Measurements from ENCODE around the gene ACYP1.

The ACYP1 gene

DNA sequence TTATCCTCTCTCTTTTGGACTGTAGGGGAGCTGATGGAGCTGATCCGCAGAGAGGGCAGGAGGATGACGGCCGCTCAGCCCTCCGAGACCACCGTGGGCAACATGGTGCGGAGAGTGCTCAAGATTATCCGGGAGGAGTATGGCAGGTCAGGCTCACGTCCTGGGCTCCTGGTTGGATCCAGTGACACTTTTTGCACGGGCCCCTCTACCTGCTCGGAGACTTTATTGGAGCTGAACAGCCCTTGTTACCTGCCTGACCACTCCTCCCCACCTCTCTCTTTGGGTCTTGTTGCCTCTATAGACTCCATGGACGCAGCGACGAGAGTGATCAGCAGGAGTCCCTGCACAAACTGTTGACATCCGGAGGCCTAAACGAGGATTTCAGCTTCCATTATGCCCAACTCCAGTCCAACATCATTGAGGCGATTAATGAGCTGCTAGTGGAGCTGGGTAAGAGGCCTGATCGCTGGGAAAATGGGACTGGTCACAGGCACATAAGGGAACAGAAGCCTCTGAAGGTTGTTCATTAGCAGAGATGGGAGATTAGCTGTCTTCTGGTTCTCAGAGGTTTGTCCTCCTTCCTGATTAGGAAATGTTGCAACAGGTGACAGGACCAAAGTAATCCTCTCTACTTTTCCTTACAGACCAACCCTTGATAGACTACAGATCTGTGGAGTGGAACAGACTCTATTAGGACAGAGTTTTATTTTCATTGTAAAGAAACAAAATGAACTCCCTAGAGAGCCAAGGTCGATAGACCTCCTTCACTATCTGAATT is 60.4 kb downstream of the ACYP1 start:
- Histone ChIP-seq H3K4me3 (ENCODE audit: control insufficient read depth in 1 of 7, extremely low read depth in 1 of 7, insufficient read depth in 4 of 7, low read depth in 2 of 7, low read length in 6 of 7) (peak overlapping the region; percentile 37 to 96 (median 85)), H3K36me3 (ENCODE audit: control insufficient read depth in 4 of 4, insufficient read depth in 4 of 4, low read length in 3 of 4) (peaks cover 10 to 33% (median 29%) of the 10 kb centered on the region in 4 experiments), H3K27me3 (replicated peaks in 2 of 5; ENCODE audit: control insufficient read depth in 4 of 5, insufficient read depth in 5 of 5, low read length in 4 of 5) (no peaks in the 10 kb centered on the region), H3K27ac (ENCODE audit: insufficient read depth in 1 of 2, low read depth in 1 of 2, low read length in 2 of 2, poor library complexity in 1 of 2, severe bottlenecking in 2 of 2) (peak overlapping the region; percentile 72 to 88), H3K4me1 (ENCODE audit: control extremely low read depth in 1 of 4, control insufficient read depth in 4 of 4, insufficient read depth in 4 of 4, low read length in 3 of 4) (peaks cover 8 to 23% (median 19%) of the 10 kb centered on the region in 4 experiments), H3K9me3 (ENCODE audit: control extremely low read depth in 1 of 5, control insufficient read depth in 4 of 5, insufficient read depth in 2 of 5, low read depth in 1 of 5, low read length in 4 of 5) (no peaks in the 10 kb centered on the region)
- CTCF ChIA-PET = interaction anchor here (0.8 to 2.2 kb wide), 10 partner anchors 10 to 144 kb away, joined by 3 to 7 read pairs (median 3); no protein-coding TSS in a partner anchor
- DNase-seq = peak in 1 of 3 donors; percentile 30
- POLR2A ChIA-PET = interaction anchor here (0.8 kb wide), 1 partner anchor 11 kb away, joined by 3 read pairs; no protein-coding TSS in a partner anchor
- 10% methylated on average over 16 of the region's 18 CpGs for WGBS (ENCODE audit: insufficient coverage)

Measured in common myeloid progenitor, CD34-positive (primary cell).